H9 (cell line): ENCODE data around the gene NOS1AP. TPM values are rescaled to one million over a fixed set of nuclear protein-coding genes. Genes with fewer than 3 reads are reported as not detected.

Source experiments
- DNase-seq: peaks from one replicate; pipeline ENCODE4 v3.0.0-alpha.2; 2017
- H2AFZ ChIP-seq: one replicate; pipeline ENCODE4 v1.6.1; 2013; ENCODE audit warnings: mild to moderate bottlenecking, low read length, control low read depth, moderate library complexity
- H2AK5ac ChIP-seq: 2 replicates; pipeline ENCODE4 v1.6.1; 2013; ENCODE audit warnings: low read length, control low read depth, mixed read lengths; ENCODE audit not compliant: insufficient read length
- H2BK120ac ChIP-seq: one replicate; pipeline ENCODE4 v1.6.1; 2013; ENCODE audit warnings: low read depth, mild to moderate bottlenecking, low read length, control low read depth, inconsistent platforms; ENCODE audit not compliant: poor library complexity, severe bottlenecking
- H2BK12ac ChIP-seq: 2 replicates; pipeline ENCODE4 v1.6.1; 2013; ENCODE audit warnings: low read length, control low read depth, mixed read lengths, low read depth; ENCODE audit not compliant: insufficient read length
- H2BK15ac ChIP-seq: 2 replicates; pipeline ENCODE4 v1.6.1; 2013; ENCODE audit warnings: low read depth, low read length, control low read depth
- H2BK20ac ChIP-seq: one replicate; pipeline ENCODE4 v1.6.1; 2013; ENCODE audit warnings: low read depth, mild to moderate bottlenecking, low read length, control low read depth, inconsistent platforms; ENCODE audit not compliant: poor library complexity, severe bottlenecking
- H2BK5ac ChIP-seq: 2 replicates; pipeline ENCODE4 v1.6.1; 2013; ENCODE audit warnings: low read length, control low read depth, mixed read lengths; ENCODE audit not compliant: insufficient read length
- H3K14ac ChIP-seq: 2 replicates; pipeline ENCODE4 v1.6.1; 2013; ENCODE audit warnings: low read length, control low read depth; ENCODE audit not compliant: insufficient read depth
- H3K18ac ChIP-seq: 2 replicates; pipeline ENCODE4 v1.6.1; 2013; ENCODE audit warnings: low read depth, mild to moderate bottlenecking, mixed read lengths, low read length, control low read depth; ENCODE audit not compliant: insufficient read length
- H3K23ac ChIP-seq: 2 replicates; pipeline ENCODE4 v1.6.1; 2013; ENCODE audit warnings: low read length, control low read depth, mixed read lengths, low read depth; ENCODE audit not compliant: insufficient read length
- H3K23me2 ChIP-seq: 2 replicates; pipeline ENCODE4 v1.6.1; 2013; ENCODE audit warnings: low read depth, mild to moderate bottlenecking, mixed read lengths, low read length, control low read depth; ENCODE audit not compliant: insufficient read length, poor library complexity, severe bottlenecking
- H3K27ac ChIP-seq: 2 replicates; pipeline ENCODE4 v1.5.1; 2013; ENCODE audit warnings: low read length, control low read depth, mixed read lengths, low read depth; ENCODE audit not compliant: insufficient read length
- H3K27me3 ChIP-seq: 2 replicates; pipeline ENCODE4 v1.6.1; 2013; ENCODE audit warnings: low read length, control low read depth, inconsistent platforms; ENCODE audit not compliant: insufficient read depth
- H3K4ac ChIP-seq: 2 replicates; pipeline ENCODE4 v1.6.1; 2013; ENCODE audit warnings: low read depth, mild to moderate bottlenecking, control low read depth, inconsistent platforms, low read length, moderate library complexity
- H3K4me1 ChIP-seq: 2 replicates; pipeline ENCODE4 v1.6.1; 2013; ENCODE audit warnings: low read length, control low read depth, inconsistent platforms; ENCODE audit not compliant: insufficient read depth
- H3K4me2 ChIP-seq: 2 replicates; pipeline ENCODE4 v1.6.1; 2013; ENCODE audit warnings: low read length, control low read depth, mixed read lengths; ENCODE audit not compliant: insufficient read length, insufficient read depth
- H3K56ac ChIP-seq: 2 replicates; pipeline ENCODE4 v1.6.1; 2013; ENCODE audit warnings: low read depth, mild to moderate bottlenecking, mixed read lengths, low read length, control low read depth; ENCODE audit not compliant: insufficient read length
- H3K79me1 ChIP-seq: 2 replicates; pipeline ENCODE4 v1.6.1; 2013; ENCODE audit warnings: low read depth, mild to moderate bottlenecking, moderate library complexity, low read length, control low read depth, inconsistent platforms; ENCODE audit not compliant: insufficient read depth, poor library complexity, severe bottlenecking
- H3K79me2 ChIP-seq: 2 replicates; pipeline ENCODE4 v1.6.1; 2013; ENCODE audit warnings: low read length, control low read depth, inconsistent platforms; ENCODE audit not compliant: insufficient read depth
- H3K9ac ChIP-seq: 2 replicates; pipeline ENCODE4 v1.6.1; 2013; ENCODE audit warnings: low read length, control low read depth, mixed read lengths; ENCODE audit not compliant: insufficient read length; ENCODE audit errors: extremely low read depth
- H3K9me3 ChIP-seq: one replicate; pipeline ENCODE4 v1.6.1; 2013; ENCODE audit warnings: low read depth, low read length, inconsistent platforms; ENCODE audit not compliant: control insufficient read depth
- H3T11ph ChIP-seq: one replicate; pipeline ENCODE4 v1.6.1; 2013; ENCODE audit warnings: mild to moderate bottlenecking, low read length, control low read depth, inconsistent platforms
- H4K20me1 ChIP-seq: one replicate; pipeline ENCODE4 v1.6.1; 2013; ENCODE audit not compliant: control insufficient read depth, insufficient read length, insufficient read depth
- H4K5ac ChIP-seq: 2 replicates; pipeline ENCODE4 v1.6.1; 2013; ENCODE audit warnings: low read depth, mild to moderate bottlenecking, mixed read lengths, low read length, control low read depth; ENCODE audit not compliant: insufficient read length
- H4K8ac ChIP-seq: replicated peaks from 2 replicates; pipeline ENCODE4 v1.6.1; 2013; ENCODE audit warnings: low read length, control low read depth, mixed read lengths, low read depth; ENCODE audit not compliant: insufficient read length
- H4K91ac ChIP-seq: 2 replicates; pipeline ENCODE4 v1.6.1; 2013; ENCODE audit warnings: low read depth, mild to moderate bottlenecking, moderate library complexity, mixed read lengths, low read length, control low read depth; ENCODE audit not compliant: insufficient read length
- H3K27ac Mint-ChIP-seq, 3 experiments: 2 replicates in 2 of 3; 3 replicates in 1 of 3; pipeline ENCODE4 v1.8.0; 2020 to 2021; ENCODE audit warnings: mixed read lengths in 3 of 3, mild to moderate bottlenecking in 1 of 3, moderate library complexity in 1 of 3
- H3K27me3 Mint-ChIP-seq: 2 replicates; pipeline ENCODE4 v1.8.0; 2021; ENCODE audit warnings: low read depth, mild to moderate bottlenecking, moderate library complexity, mixed read lengths
- H3K36me3 Mint-ChIP-seq, 3 experiments: 2 replicates in 2 of 3; 3 replicates in 1 of 3; pipeline ENCODE4 v1.8.0; 2020 to 2021; ENCODE audit warnings: low read depth in 3 of 3, mixed read lengths in 3 of 3; ENCODE audit not compliant: insufficient read depth in 1 of 3
- H3K4me1 Mint-ChIP-seq, 2 experiments: 2 replicates each; pipeline ENCODE4 v1.8.0; 2020; ENCODE audit warnings: mixed read lengths in 2 of 2
- H3K4me3 Mint-ChIP-seq, 2 experiments: 2 replicates in 1 of 2; 3 replicates in 1 of 2; pipeline ENCODE4 v1.8.0; 2020 to 2021; ENCODE audit warnings: mild to moderate bottlenecking in 2 of 2, mixed read lengths in 2 of 2, moderate library complexity in 1 of 2
- H3K9me3 Mint-ChIP-seq, 2 experiments: 2 replicates in 1 of 2; 3 replicates in 1 of 2; pipeline ENCODE4 v1.8.0; 2020; ENCODE audit warnings: mild to moderate bottlenecking in 2 of 2, mixed read lengths in 2 of 2, moderate library complexity in 1 of 2
- CTCF ChIP-seq: fragments of 200-600 bp; sonication (generic); conservative IDR thresholded peaks from 3 replicates; pipeline ENCODE4 v1.8.0; 2021; ENCODE audit warnings: antibody characterized with exemption, mild to moderate bottlenecking
- WGBS: extraction: QIAGEN DNeasy Blood & Tissue Kit; methylation state at CpG from one replicate; pipeline ENCODE4 v1.1.7; 2013; ENCODE audit warnings: missing lambda C conversion rate, low lambda C conversion rate, mixed read lengths; ENCODE audit not compliant: insufficient read length; ENCODE audit errors: extremely low coverage; 5-methylcytosine and 5-hydroxymethylcytosine counted together
- total RNA-seq: library from RNA; stranded (reverse); gene quantifications from 2 replicates; pipeline ENCODE4 v1.2.1, GENCODE V29; 2021

Gene NOS1AP
- total RNA-seq, 1 experiment from 2014 or later, result 8.4 TPM

GRCh38 chr1:162062542-162063015 is 6.9 kb upstream of the NOS1AP start:
- H3K18ac ChIP-seq, result no peak overlapping the region
- H3K23me2 ChIP-seq, result no peaks in the 10 kb centered on the region
- H3K56ac ChIP-seq, result no peak overlapping the region
- H3K27ac ChIP-seq, result no peak overlapping the region
- H3K79me1 ChIP-seq, result no peaks in the 10 kb centered on the region
- no peaks in the 10 kb centered on the region for H3K79me2 ChIP-seq
- H3K36me3 Mint-ChIP-seq, result no peaks in the 10 kb centered on the region
- no peak overlapping the region for H2AK5ac ChIP-seq
- no peak overlapping the region for H2BK20ac ChIP-seq
- H3K9me3 Mint-ChIP-seq, result no peaks in the 10 kb centered on the region; a peak in 1 of 5 replicates
- peaks cover 14 to 17% of the 10 kb centered on the region in 2 experiments for H3K4me1 Mint-ChIP-seq
- no peak for TF ChIP-seq CTCF
- H2BK12ac ChIP-seq, result no peak overlapping the region
- DNase-seq, result no peak
- H3T11ph ChIP-seq, result no peak overlapping the region
- H3K27me3 Mint-ChIP-seq, result no peaks in the 10 kb centered on the region; the same call in 1 of the 2 replicates
- no peak overlapping the region for H2BK5ac ChIP-seq
- no peaks in the 10 kb centered on the region for H4K20me1 ChIP-seq
- H3K4me1 ChIP-seq, result no peaks in the 10 kb centered on the region
- no peak overlapping the region for H3K4me2 ChIP-seq
- peak overlapping the region; percentile 34 for H2AFZ ChIP-seq
- WGBS, result no CpG with 5 or more reads among the region's 4 CpGs
- H3K27me3 ChIP-seq, result no peaks in the 10 kb centered on the region
- no peaks in the 10 kb centered on the region for H3K9me3 ChIP-seq
- no peak overlapping the region for H4K8ac ChIP-seq
- no peak overlapping the region for H3K4ac ChIP-seq
- H2BK120ac ChIP-seq, result no peak overlapping the region
- H3K9ac ChIP-seq, result no peak overlapping the region
- no peak overlapping the region for H4K91ac ChIP-seq
- H3K23ac ChIP-seq, result no peak overlapping the region
- no peak overlapping the region for H2BK15ac ChIP-seq
- no peak overlapping the region for H4K5ac ChIP-seq
- H3K14ac ChIP-seq, result no peak overlapping the region
- no peak overlapping the region for H3K4me3 Mint-ChIP-seq
- H3K27ac Mint-ChIP-seq, result no peak overlapping the region
